Inferior parietal cortex (tissue), 1 donor: Measurements from ENCODE around the gene GINS1.

ENCODE experiments used
- DNase-seq: peaks from one replicate; pipeline ENCODE4 v3.0.0-alpha.2; 2016; ENCODE audit errors: extremely low spot score

GINS1 gene

DNA sequence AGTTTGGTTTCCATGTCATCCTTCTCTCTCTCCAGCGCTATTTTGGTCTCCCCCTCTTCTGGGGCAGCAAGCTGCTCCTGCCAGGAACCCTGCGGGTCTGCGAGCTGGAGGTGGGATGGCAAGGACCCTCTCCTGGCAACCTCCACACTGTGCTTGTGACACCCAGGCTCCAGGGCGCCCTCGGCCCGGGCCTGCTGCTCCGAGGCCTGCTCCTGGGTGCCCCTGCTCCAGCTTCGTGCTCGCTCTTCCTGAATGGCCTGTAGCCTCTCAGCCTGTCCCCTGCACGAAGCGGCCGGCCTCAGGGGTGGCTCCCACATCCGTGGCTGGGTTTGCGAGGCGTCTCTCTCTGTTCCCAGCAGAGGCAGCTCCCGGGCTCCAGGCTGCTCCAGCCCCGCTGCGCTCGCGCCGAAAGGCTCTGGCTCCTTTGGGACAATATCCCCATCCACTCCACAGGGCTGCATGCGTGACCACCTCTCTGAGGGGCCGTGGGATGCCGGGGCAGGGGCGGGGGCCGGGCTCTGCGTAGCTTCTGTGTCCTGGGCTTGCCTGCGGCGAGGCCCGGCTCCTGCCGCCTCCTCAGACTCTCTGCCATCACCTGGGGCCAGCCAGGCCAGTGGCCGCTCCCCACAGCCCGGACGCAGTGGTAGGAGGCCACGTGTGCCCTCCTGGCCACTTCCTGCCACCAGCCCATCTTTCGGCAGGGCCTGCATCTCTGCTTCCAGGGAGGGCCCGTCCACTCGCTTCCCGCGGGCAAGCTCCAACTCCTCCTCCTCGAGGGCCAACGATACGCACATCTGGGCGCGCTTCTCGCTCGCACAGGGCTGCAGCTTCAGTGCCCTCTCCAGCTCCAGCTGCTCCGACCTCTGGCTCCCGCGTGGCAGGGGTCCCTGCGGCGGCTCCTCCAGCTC, 68.9 kb downstream of the GINS1 start:
- no peak for DNase-seq

DNA sequence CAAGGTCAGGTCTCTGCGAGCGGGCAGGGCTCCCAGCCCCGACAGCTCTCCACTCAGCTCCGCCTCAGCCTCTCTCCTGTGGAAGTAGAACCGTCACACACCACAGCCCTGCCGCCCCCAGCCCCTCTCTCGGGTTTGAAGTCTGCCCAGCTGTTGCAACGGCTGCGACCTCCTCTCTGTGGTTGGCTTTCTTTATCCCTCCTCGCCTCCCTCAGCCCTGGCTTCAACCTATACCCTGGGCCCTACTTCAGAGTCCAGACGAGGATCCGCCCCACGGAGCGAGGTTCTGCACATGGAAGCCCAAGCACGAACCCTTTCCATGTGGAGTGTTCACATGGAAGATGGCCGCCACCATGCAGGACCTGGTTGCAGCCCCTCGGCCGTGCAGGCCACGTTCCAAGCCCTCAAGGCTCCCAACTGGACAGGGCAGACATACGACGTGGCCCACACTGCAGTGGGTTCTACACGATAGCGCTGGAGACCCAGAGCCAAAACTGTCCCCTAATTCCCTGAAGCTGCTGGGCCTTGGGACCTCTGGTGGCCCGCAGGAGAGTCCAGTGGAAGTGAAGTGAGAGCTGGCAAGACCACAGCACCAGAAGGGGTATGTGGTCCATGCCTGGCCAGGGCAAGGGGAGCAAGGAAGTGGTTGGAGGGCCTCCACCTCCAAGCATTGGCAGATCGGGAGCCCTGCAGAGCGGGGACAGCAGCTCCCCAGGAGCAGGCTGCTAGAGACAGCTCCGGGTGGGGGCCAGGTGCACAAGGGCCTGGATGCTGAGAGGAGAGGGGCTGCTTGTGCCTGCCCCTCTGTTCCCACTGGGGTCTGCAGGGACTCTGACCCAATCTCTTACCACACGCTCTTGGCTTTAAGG, 69.8 kb downstream of the GINS1 start:
- DNase-seq: no peak

DNA sequence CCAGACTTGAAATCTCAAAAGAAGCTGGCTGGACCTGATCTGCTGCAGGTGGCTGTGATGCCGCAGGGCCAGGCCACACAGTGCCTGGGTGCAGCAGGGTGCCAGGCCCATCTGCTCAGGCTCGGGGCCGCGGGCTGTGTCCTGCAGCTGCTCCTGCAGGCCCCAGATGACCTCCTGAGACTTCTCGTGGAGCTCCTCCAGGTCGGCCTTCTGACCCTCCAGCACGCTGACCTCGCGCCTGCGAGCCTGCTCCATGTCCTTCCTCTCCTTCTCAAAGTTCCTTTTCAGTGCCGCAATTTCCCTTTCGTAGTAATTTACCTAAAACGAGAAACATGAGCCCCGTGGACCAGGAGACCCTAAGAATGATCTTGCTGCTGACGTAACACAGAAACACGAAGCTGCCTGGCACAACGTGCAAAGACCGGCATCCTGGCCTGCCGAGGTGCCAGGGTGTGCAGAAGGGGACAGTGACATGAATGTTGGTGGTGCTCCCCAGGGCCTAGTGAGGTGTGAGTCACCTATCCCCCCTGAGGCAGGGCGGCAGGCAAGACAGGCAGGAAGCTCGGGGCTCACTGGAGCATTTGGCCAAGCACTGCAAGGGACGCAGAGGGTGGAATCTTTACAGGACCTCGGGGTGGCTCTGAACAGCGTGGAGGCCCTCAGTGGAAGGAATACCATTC, 71.6 kb downstream of the GINS1 start:
- no peak for DNase-seq

DNA sequence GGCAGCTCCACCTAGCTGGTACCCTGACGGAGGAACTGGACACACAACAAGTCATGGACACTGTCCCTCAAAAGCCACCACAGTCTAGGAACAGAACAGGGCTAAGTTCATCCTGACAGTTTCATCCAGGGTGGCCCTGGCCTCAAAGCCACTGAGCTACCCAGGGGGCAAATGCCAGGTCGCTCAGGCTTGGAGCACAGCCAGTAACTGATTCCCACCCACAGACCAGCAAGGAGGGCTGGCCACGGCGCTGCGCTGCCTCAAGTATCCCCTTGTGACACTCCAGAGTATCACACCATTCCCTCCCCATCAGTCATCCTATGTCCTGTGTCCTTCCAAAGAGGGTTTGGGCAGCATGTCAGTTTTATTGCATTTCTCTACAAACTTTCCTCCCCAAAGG, 72.2 kb downstream of the GINS1 start:
- DNase-seq: no peak

DNA sequence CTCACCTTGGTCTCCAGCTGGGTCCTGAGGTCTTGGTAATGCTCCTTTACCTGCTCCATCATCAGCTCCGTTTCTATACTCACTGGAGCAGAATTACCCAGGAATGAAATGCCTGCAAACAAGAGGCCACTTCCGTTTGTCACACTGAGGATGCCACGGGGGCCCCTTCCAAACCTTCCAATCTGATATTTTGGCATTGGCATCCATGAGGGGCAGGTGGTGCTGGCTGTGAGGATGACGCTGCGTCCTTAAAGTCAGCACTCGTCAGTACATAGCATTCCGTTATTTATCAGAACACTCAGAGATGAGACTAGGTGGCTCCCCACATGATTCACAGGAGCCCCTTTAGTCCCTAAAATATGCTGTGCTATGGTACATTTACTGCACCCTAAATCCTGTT, 72.7 kb downstream of the GINS1 start:
- no peak for DNase-seq

DNA sequence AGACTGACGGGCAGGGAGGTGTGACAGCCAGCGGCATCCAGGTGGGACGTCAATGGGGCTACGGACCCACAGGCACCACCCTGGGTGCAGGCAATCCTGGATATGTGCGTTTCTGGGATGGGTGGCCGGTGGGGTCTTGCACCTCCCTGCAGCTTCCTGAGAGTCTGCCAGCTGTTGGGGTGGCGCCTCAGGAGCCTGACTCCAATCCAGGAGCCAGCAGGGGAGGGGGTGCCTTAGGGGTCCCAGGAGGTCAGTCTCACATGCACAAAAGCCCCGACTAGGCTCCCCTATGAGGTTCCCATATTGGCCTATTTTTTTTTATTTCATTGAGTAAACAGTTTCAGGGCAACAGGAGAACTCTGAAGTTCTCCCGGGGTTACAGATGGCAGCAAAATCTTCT, 73.3 kb downstream of the GINS1 start:
- no peak for DNase-seq

DNA sequence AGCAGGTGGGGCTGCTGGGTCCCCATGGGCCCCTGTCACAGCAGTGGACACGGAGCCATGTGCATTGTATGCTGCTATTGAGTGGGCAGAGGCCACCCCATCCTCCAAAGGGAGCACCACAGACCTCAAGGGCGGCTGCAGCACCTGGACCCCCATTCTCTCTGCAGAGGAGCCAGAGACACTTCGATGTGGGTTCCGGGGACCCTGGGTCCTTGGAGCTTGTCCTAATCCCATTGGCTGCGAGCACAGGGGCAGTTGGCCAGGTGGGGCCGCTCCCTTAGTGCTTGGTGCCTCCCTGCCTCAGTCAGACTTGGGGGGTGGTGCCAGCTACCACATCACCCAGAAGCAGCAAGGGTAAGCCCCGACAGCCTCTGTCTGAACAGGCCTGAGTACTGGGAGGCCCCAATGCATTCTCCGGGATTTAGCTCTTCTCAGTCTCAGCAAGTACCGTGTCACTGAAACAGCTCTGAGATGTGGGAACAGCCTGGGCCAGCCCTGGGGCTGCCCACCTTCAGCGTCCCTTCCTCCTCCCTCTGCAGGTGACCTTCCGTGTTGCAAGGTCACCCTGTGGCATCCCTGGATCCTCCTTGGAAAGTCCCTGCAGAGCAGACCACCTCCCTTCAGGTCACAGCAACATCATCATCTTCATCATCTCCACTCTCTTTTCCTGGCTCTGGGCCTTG, 73.9 kb downstream of the GINS1 start:
- no peak for DNase-seq

DNA sequence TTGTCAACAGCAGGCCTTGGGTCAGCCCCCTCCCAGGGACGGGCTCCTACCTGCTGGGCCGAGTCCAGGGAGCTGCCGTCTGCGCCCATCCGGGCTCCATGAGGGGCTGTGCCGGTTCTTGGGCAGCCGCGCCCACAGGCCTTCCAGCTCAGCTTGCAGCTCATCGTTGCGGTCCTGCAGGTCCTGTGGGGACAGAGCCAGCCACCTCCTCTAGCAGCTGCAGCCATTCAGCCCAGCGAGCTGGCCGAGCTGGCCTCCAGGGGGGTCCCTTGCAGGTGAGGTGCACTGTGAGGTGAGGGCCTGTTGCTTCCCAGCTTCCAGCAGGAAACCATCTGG, 74.4 kb downstream of the GINS1 start:
- DNase-seq: no peak

DNA sequence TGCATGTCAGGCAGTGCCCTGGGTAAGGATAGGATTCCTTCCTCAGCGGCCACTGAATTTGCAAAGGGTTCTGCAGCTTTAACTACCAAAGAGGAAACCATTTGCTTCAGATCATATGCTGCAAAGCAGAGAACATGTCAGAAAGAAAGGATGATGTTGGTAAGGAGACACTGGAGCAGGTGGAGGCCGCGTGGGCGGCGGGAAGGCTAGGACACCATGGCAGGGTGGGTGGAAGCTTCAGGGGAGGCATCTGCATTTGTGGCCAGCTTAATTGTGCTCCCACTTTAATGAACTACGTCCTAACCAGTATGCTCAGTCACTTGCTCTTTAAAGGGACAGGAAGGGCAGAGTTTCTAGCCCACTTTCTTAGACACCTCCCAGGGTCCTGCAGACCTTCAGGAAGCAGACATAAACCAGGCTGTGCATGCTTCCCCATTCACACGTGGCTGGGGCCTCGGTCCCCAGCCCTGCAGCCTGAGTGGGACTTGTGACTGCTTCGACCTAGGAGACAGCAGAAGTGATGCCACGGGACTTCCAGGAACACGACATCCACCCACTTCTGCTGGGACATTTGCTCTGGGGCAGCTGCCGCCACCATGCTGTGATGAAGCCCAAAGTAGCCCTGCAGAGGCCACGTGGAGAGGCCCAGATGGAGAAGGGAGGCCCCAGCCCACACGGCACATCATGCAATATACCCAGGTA, 76.1 kb downstream of the GINS1 start:
- DNase-seq: no peak

DNA sequence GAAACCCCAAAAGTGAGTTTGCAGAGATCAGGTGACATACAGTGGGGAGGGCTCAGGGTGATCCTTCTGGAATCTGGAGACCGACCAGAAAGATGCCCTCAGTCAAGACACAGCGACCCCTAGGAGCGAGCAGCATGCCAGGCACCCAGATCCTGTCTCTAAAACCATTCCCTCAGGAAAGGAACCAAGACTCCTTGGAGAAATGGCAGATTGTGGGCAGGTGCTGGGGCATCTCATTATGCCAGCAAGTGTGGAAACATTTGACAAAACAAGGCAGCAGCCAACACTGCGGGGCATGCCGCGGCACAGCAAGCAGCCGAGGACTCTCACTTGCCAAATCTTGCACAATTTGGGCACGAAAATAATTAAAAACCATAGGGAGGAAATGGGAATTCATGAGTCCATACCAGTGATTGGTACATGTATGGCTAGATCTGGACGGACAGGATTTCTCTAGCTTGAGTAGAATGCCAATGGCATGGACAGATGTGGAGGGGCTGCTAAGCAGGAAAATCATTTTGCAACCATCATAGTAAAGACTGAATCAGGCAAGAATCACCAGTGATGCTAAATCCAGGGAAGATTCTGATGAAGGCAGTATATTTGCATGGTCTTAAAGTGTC, 76.9 kb downstream of the GINS1 start:
- no peak for DNase-seq

DNA sequence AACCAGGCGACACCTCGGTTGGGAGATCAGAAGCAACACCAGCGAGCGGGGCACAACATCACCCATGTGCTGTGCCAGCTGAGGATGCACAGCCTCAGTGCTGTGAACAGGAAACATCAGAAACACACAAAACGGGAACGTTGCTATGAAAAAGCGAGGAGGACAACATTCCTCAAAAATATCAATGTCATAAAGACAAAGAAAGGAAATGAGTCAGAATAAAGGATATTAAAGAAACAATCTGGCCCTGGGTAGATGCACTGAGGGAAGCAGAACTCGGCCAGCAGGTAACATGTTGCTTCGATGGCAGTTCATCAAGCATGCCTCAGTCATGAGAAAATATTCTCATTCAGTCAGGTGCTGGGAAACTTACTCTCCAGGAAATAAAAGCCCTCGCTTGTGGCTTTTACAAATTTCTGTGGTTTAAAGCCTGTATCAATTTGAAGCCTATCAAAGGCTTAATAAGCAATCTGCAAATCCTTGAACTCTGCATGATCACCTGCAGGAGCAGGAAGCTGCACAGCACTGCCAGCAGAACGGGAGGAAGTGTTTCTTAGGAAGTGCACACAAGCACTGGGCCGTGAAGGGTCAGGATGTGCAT, 77.5 kb downstream of the GINS1 start:
- DNase-seq: no peak

DNA sequence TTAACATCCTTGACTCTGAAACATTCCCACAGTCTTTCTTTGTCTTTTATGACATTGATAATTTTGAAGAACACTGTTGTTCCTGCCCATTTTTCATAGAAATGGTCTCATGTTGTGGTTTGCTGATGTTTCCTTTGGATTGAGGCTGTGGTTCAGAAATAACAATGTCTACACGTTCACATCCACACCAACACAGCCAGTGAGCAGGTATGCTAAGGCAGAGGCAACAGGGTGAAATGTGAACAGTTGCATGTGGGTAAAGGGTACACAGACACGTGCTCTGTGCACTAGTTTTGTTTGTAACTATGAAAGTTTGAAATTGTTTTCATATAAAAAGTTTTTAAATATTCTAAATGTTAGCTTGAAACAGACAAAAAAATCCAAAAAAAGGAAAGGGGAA, 78.4 kb downstream of the GINS1 start:
- no peak for DNase-seq

DNA sequence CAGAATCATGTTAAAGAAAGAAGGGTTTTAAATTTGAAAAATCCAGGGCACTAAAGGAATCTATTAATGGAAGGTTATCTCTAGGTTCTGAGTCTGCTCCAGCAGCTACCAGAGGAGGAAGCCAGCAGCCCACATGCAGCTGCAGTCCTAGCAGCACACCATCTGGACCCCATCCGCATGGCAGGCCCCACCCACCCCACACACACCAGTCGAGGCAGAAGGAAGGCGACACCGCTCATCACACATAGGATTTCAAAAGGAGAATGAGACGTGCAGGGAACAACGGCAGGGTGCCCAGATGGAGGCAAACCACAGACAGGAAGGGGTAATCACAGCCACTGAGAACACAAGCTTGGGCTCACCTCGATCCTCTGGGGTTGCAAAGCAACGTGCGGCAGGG, 78.9 kb downstream of the GINS1 start:
- DNase-seq: no peak

DNA sequence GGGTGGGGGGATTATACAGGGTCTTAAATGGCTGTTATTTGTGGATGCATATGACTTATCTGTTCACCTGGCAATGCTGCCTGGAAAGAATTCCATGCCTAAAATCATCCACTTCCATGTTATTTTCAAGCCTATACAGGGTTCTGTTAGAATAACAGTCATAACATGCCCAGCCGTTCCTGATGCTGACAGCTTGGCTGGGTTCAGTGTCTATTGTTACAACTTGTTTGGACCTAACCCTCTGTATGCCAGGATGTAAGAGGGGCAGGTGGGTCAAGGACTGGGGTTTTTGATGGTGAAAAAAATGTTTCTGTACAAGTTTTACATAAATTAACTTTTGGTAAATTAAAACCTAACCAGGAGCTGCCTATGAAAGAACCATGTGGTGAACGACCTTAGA, 79.8 kb downstream of the GINS1 start:
- DNase-seq: no peak

DNA sequence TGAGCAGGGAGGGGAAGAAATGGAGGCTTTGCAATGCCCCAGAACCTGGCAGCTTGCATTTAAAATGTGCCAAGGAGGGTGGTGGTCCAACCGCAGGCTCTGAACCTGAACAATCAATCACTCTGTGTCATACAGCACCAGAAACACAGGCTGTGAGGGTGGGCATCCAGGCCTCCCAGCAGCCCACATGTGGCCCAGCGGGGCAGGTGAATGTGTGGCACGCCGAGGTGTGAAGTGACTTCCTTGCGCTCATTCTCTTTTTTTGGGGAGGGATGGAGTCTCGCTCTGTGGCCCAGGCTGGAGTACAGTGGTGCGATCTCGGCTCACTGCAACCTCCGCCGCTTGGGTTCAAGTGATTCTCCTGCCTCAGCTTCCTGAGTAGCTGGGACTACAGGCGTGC, 80.5 kb downstream of the GINS1 start:
- no peak for DNase-seq

DNA sequence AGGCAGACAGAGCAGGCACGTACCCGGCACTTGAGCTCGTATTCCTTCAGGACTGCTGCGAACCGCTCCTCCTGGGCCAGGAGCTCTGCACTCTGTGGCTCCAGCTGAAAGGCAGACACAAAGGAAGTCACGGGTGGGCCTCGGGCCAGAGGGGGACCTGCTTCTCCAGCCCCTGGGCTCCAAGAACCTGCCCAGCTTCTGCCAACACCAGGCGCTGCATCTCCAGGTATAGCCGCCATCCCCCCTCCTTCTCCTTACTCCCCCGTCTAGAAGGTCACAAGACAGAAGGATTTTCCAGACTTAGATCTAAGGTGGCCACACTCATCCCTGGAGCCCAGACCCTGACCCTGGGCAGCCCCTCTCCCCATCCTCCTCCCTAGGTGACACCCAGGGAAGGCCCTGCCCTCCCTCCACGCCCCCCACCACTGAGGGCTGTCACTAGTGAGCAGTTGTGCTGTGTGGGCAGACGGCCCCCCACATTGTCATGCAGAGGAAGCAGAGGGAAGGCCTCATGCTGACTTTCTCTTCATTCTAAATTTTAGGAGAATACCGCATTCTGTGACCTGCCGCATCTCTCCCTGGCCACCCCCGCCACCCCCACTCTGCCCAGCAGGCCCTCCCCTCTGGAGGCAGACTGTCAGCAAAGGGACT, 81.9 kb downstream of the GINS1 start:
- no peak for DNase-seq

DNA sequence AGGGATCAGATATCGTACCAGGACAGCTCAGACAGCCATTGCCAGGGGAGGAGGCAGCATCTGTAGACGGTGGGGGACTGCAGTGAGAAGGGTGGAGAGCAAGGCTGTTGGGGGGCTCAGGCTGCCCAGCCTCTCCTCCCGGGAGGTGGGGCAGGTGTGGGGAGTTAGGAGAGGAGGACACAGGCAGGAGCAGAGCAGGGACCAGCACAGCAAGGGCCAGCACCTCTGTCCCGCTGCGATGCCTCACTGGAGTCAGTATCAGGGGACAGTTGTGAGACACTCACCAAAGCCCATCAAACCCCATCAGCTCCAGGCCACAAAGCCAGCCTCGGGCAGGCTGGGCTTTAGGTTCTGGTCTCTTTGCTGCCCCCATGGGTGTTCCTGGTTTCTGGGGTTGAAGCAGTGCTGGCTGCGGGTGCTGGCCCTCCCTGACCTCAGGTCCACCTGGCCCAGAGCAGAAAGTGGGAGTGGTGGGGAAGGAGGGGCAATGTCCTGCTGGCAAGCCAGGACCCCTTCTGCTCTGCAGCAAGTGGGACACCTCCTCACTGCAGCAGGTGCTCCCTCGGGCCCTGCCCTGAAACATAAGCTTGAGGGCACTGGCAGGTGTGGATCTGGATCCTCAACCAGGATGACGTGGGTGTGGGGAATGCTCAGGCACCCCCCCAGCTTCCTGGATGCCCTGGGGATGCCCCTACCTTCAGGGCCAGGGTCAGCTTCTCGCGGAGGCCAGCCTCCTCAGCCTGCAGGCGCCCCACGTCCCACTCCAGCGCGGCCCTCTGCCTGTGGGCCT, 83.4 kb downstream of the GINS1 start:
- no peak for DNase-seq

DNA sequence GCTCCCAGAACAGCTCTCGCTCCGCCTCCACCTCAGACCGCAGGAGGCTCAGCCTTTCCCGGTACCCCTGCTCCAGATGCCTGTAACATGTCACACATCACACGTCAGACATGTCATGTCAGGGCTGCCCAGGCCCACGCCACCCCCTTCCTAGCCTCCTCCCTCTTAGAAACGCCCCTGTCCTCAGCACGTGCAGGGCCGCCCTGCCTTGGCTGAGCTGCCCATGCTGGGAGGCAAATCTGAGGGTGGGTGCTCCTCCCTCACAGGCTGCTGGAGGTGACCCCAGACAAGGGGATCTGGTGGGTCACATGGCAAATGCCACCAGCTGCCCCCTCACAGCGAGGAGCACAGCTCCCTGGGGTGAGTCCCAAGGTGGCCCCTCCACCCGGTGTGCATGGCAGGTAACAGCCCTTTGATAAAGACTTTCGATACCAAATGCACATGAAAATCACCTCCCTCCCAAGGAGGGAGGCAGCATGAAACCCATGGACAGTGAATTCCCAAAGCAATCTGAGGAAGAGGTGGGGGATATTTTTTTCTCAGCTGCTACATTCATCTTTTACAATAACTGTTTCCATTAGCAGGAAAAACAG, 84.1 kb downstream of the GINS1 start:
- DNase-seq: no peak

DNA sequence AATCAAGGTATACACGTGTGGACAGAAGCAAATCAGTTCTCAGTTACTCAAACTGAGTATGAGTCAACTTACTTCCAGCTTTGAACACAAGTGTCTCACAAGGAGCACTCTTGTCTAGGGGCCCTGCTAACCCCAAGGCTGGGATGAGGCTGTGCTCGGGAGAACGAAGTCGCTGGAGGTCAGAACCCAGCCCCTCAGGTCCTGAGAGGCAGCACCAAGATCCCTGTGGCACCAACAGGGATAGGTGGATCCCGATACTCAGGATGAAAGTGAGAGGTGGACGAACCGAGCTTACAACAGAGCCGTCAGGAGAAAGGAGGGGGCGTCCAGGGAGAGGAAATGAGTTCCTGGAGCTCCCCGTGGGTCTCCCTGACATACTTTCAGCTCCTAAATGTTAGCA, 85.7 kb downstream of the GINS1 start:
- no peak for DNase-seq
